Measurements from ENCODE around the gene LRRC74A. TPM values are rescaled to one million over a fixed set of nuclear protein-coding genes. Genes with fewer than 3 reads are reported as not detected.

Gene LRRC74A
- polyA plus RNA-seq, 1 of the 3 experiments (the other 2 are of a cell fraction): not detected

GRCh38 chr14:76876076-76876475, 49.9 kb downstream of the LRRC74A start:
- WGBS (ENCODE audit: low lambda C conversion rate): 0% methylated on average over 1 of the region's 3 CpGs
- H3F3A ChIP-seq (replicated peaks; ENCODE audit: insufficient read depth): peaks cover 6% of the 10 kb centered on the region
- 0 out of 2 replicates have a peak, but pooled peaks have one; percentile 40 for TF ChIP-seq RFX5 (IDR thresholded peaks at IDR 0.05; ENCODE audit: low read length)
- no peak for TF ChIP-seq FOXM1 (IDR thresholded peaks at IDR 0.05; ENCODE audit: low read depth)
- TF ChIP-seq TCF12 (IDR thresholded peaks at IDR 0.05): no peak
- TF ChIP-seq ELF1 (IDR thresholded peaks at IDR 0.05): no peak
- peak; percentile 100 for TF ChIP-seq SMC3 (IDR thresholded peaks at IDR 0.05; ENCODE audit: low read depth, low read length)
- TF ChIP-seq, protein P1, sequence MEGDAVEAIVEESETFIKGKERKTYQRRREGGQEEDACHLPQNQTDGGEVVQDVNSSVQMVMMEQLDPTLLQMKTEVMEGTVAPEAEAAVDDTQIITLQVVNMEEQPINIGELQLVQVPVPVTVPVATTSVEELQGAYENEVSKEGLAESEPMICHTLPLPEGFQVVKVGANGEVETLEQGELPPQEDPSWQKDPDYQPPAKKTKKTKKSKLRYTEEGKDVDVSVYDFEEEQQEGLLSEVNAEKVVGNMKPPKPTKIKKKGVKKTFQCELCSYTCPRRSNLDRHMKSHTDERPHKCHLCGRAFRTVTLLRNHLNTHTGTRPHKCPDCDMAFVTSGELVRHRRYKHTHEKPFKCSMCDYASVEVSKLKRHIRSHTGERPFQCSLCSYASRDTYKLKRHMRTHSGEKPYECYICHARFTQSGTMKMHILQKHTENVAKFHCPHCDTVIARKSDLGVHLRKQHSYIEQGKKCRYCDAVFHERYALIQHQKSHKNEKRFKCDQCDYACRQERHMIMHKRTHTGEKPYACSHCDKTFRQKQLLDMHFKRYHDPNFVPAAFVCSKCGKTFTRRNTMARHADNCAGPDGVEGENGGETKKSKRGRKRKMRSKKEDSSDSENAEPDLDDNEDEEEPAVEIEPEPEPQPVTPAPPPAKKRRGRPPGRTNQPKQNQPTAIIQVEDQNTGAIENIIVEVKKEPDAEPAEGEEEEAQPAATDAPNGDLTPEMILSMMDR (IDR thresholded peaks at IDR 0.05): peak; percentile 97
- TF ChIP-seq NRF1 (IDR thresholded peaks at IDR 0.05; ENCODE audit: low read depth, low read length): peak; percentile 34
- TF ChIP-seq EZH2phosphoT487 (IDR thresholded peaks at IDR 0.05; ENCODE audit: borderline replicate concordance, low read depth): no peak
- peak; percentile 100 for TF ChIP-seq RAD21 (IDR thresholded peaks at IDR 0.05; ENCODE audit: low read length)
- no peak for TF ChIP-seq CHD2 (IDR thresholded peaks at IDR 0.05; ENCODE audit: low read length, partially characterized antibody)
- no peak; the same call in 1 of the 2 replicates for TF ChIP-seq NFIC (IDR thresholded peaks at IDR 0.05; ENCODE audit: borderline replicate concordance)
- TF ChIP-seq RXRA (IDR thresholded peaks at IDR 0.05; ENCODE audit: borderline replicate concordance, low read depth): no peak
- no peak for TF ChIP-seq TEAD4 (IDR thresholded peaks at IDR 0.05; ENCODE audit: borderline replicate concordance, insufficient read depth)
- no peak for TF ChIP-seq FOSL2 (IDR thresholded peaks at IDR 0.05; ENCODE audit: borderline replicate concordance, low read depth)
- no peak overlapping the region for H2AFZ ChIP-seq (ENCODE audit: low read depth)
- no peaks in the 10 kb centered on the region for H3K36me3 ChIP-seq (replicated peaks in 1 of 2; ENCODE audit: control insufficient read depth in 1 of 2, insufficient read depth in 2 of 2, low read length in 1 of 2)
- no peaks in the 10 kb centered on the region for H4K20me1 ChIP-seq (ENCODE audit: insufficient read depth)
- H3K27ac ChIP-seq (ENCODE audit: low read depth in 2 of 2, low read length in 1 of 2): no peak overlapping the region
- no peaks in the 10 kb centered on the region for H3K9me3 ChIP-seq
- H3K4me3 ChIP-seq (ENCODE audit: low read depth in 2 of 2, low read length in 1 of 2): no peak overlapping the region; a peak in 1 of 4 replicates
- no peaks in the 10 kb centered on the region for H3K9me2 ChIP-seq
- POLR2A ChIA-PET: interaction anchor here (0.8 kb wide), 1 partner anchor 194 kb away, joined by 3 read pairs; no protein-coding TSS in a partner anchor
- no peak overlapping the region for H3K9ac ChIP-seq
- H3K4me2 ChIP-seq: no peak overlapping the region
- H3K27me3 ChIP-seq (ENCODE audit: insufficient read depth): 0 out of 2 replicates have a peak, but pooled peaks cover 4% of the 10 kb centered on the region
- no peaks in the 10 kb centered on the region for H3K79me2 ChIP-seq (ENCODE audit: insufficient read depth)
- peak; percentile 86 for DNase-seq
- no peaks in the 10 kb centered on the region for H3K4me1 ChIP-seq (ENCODE audit: control insufficient read depth in 1 of 2, insufficient read depth in 2 of 2, low read depth in 1 of 2, low read length in 1 of 2)
- CTCF ChIA-PET: interaction anchor here (0.5 to 12.9 kb wide), 62 partner anchors 12 to 439 kb away, joined by 3 to 764 read pairs (median 6); partner anchors contain the start of genes CIPC and LRRC74A

- CTCF ChIA-PET: interaction anchor here (3.5 to 12.9 kb wide), 5 partner anchors 10 to 193 kb away, joined by 40 to 764 read pairs (median 102); no protein-coding TSS in a partner anchor
- no peaks in the 10 kb centered on the region for H3K36me3 ChIP-seq (replicated peaks in 1 of 2; ENCODE audit: control insufficient read depth in 1 of 2, insufficient read depth in 2 of 2, low read length in 1 of 2)
- H3F3A ChIP-seq (replicated peaks; ENCODE audit: insufficient read depth): peaks cover 3% of the 10 kb centered on the region
- POLR2A ChIA-PET: interaction anchor here (0.6 kb wide), 1 partner anchor 802 kb away, joined by 3 read pairs; no protein-coding TSS in a partner anchor
- no peak for DNase-seq
- no peak overlapping the region for H3K4me3 ChIP-seq (ENCODE audit: low read depth in 2 of 2, low read length in 1 of 2)
- no peak for TF ChIP-seq ZBTB33 (IDR thresholded peaks at IDR 0.05; ENCODE audit: borderline replicate concordance, low read depth)
- no peaks in the 10 kb centered on the region for H3K27me3 ChIP-seq (ENCODE audit: insufficient read depth)
- H3K79me2 ChIP-seq (ENCODE audit: insufficient read depth): no peaks in the 10 kb centered on the region
- H3K4me2 ChIP-seq: no peak overlapping the region
- no peak overlapping the region for H3K27ac ChIP-seq (ENCODE audit: low read depth in 2 of 2, low read length in 1 of 2)
- no peaks in the 10 kb centered on the region for H3K9me2 ChIP-seq
- H3K9me3 ChIP-seq: no peaks in the 10 kb centered on the region
- 93% methylated on average over 5 of the region's 5 CpGs for WGBS (ENCODE audit: low lambda C conversion rate)
- H3K9ac ChIP-seq: no peak overlapping the region
- H4K20me1 ChIP-seq (ENCODE audit: insufficient read depth): no peaks in the 10 kb centered on the region
- no peak overlapping the region for H2AFZ ChIP-seq (ENCODE audit: low read depth)
- peaks cover 0 to 16% of the 10 kb centered on the region in 2 experiments; a peak in 1 of 4 replicates for H3K4me1 ChIP-seq (ENCODE audit: control insufficient read depth in 1 of 2, insufficient read depth in 2 of 2, low read depth in 1 of 2, low read length in 1 of 2)
These were observed 51.7 kb downstream of the LRRC74A start for GRCh38 chr14:76877871-76878270.

Data from SK-N-SH (cell line).